Measurements from ENCODE around the gene GRIK1.

- TF ChIP-seq, protein P1, sequence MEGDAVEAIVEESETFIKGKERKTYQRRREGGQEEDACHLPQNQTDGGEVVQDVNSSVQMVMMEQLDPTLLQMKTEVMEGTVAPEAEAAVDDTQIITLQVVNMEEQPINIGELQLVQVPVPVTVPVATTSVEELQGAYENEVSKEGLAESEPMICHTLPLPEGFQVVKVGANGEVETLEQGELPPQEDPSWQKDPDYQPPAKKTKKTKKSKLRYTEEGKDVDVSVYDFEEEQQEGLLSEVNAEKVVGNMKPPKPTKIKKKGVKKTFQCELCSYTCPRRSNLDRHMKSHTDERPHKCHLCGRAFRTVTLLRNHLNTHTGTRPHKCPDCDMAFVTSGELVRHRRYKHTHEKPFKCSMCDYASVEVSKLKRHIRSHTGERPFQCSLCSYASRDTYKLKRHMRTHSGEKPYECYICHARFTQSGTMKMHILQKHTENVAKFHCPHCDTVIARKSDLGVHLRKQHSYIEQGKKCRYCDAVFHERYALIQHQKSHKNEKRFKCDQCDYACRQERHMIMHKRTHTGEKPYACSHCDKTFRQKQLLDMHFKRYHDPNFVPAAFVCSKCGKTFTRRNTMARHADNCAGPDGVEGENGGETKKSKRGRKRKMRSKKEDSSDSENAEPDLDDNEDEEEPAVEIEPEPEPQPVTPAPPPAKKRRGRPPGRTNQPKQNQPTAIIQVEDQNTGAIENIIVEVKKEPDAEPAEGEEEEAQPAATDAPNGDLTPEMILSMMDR (IDR thresholded peaks at IDR 0.05), result no peak
- no peak for TF ChIP-seq EP300 (IDR thresholded peaks at IDR 0.05)
Observed at GRCh38 chr21:29637553-29637952, 302.2 kb downstream of the GRIK1 start.

Measured in suprapubic skin (tissue), 3 donors.